Breast epithelium (tissue), 4 donors: ENCODE measurements around the gene ELMO1. TPM values are rescaled to one million over a fixed set of nuclear protein-coding genes. Genes with fewer than 3 reads are reported as not detected.

Source experiments
- DNase-seq, 2 donors: peaks; one replicate each; pipeline ENCODE4 v3.0.0-alpha.2; 2019; ENCODE audit warnings: low spot score in 2 of 2
- H3K27ac ChIP-seq, 2 donors: fragments of 200-600 bp; sonication (generic) in 1 of 2; one replicate each; pipeline ENCODE4 v1.5.1; 2016 to 2019; ENCODE audit warnings: mild to moderate bottlenecking in 1 of 2
- H3K27me3 ChIP-seq, 2 donors: fragments of 200-600 bp; sonication (generic) in 1 of 2; one replicate each; pipeline versions ENCODE4 v1.5.1 to v1.6.0; 2017 to 2019; ENCODE audit warnings: control low read depth in 1 of 2, mild to moderate bottlenecking in 1 of 2
- H3K36me3 ChIP-seq: fragments of 200-600 bp; one replicate; pipeline ENCODE4 v1.5.1; 2019
- H3K4me1 ChIP-seq, 2 donors: fragments of 200-600 bp; sonication (generic); one replicate each; pipeline ENCODE4 v1.5.1; 2016 to 2019; ENCODE audit warnings: control low read depth in 1 of 2
- H3K4me3 ChIP-seq, 3 donors: fragments of 200-600 bp; sonication (generic); 1 replicate in 2 of 3; 2 replicates in 1 of 3; pipeline ENCODE4 v1.5.1; 2016 to 2019; ENCODE audit warnings: mild to moderate bottlenecking in 3 of 3, moderate library complexity in 2 of 3
- H3K9me3 ChIP-seq, 2 donors: fragments of 200-600 bp; sonication (generic) in 1 of 2; one replicate each; pipeline ENCODE4 v1.5.1; 2016 to 2019; ENCODE audit warnings: control low read depth in 1 of 2
- POLR2A ChIP-seq: fragments of 450-650 bp; IDR thresholded peaks from one replicate; pipeline ENCODE4 v1.6.1; 2016; ENCODE audit warnings: antibody characterized with exemption, mild to moderate bottlenecking, moderate library complexity
- POLR2AphosphoS5 ChIP-seq, 3 donors: sonication (generic); formaldehyde crosslinking; IDR thresholded peaks; one replicate each; pipeline ENCODE4 v1.6.1; 2017; ENCODE audit warnings: antibody characterized with exemption in 3 of 3
- intact Hi-C: fragments of 100-400 bp; cut with DNase I; formaldehyde crosslinking; loops from one replicate; pipeline ENCODE4 v1.15.1; 2023; ENCODE audit warnings: low total_unique reads
- total RNA-seq, 3 donors: library from RNA; depleted of rRNA; stranded (reverse); fragments of >200 nt; gene quantifications; one replicate each; pipeline ENCODE4 v1.1.0, GENCODE V29; 2016
- TF ChIP-seq, protein P1 (sequence below), 3 donors: fragments of 450-650 bp; IDR thresholded peaks; one replicate each; pipeline ENCODE4 v1.5.1; 2016 to 2017; ENCODE audit warnings: antibody characterized with exemption in 3 of 3, mild to moderate bottlenecking in 3 of 3, moderate library complexity in 3 of 3

The ELMO1 gene
- total RNA-seq, 3 donors from 2014 or later, result 49.5 to 110 (median 66.9) TPM

DNA sequence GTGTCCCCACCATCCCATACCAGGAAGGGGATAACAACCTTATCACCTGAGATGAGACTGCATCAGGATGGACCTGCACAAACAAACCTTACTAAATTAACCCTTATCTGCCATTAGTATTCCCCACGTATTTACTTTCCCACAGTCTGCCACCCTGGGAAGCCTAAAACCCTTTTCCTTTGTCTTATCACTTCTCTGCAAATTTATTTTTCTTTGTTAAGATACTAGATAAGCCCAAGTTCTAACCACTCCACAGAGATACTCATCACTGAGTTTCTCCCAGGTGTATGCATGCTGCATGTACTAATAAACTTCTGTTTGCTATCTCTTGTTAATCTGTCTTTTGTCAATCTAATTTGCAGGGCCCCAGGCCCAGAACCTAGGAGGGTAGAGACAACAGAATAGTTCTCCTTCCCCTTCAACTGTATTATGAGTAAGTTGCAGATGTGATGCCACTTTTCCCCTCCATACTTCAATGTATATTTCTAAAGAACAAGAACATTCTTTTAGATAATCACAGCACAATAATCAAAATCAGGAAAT is 66.0 kb downstream of the ELMO1 start:
- TF ChIP-seq, protein P1, sequence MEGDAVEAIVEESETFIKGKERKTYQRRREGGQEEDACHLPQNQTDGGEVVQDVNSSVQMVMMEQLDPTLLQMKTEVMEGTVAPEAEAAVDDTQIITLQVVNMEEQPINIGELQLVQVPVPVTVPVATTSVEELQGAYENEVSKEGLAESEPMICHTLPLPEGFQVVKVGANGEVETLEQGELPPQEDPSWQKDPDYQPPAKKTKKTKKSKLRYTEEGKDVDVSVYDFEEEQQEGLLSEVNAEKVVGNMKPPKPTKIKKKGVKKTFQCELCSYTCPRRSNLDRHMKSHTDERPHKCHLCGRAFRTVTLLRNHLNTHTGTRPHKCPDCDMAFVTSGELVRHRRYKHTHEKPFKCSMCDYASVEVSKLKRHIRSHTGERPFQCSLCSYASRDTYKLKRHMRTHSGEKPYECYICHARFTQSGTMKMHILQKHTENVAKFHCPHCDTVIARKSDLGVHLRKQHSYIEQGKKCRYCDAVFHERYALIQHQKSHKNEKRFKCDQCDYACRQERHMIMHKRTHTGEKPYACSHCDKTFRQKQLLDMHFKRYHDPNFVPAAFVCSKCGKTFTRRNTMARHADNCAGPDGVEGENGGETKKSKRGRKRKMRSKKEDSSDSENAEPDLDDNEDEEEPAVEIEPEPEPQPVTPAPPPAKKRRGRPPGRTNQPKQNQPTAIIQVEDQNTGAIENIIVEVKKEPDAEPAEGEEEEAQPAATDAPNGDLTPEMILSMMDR (IDR thresholded peaks at IDR 0.05), result no peak
- TF ChIP-seq POLR2AphosphoS5 (IDR thresholded peaks at IDR 0.05) (no peak), POLR2A (no peak)
- Histone ChIP-seq H3K4me3 (no peak overlapping the region), H3K4me1 (peaks cover 0 to 6% of the 10 kb centered on the region in 2 donors), H3K36me3 (no peaks in the 10 kb centered on the region), H3K27me3 (no peaks in the 10 kb centered on the region), H3K9me3 (no peaks in the 10 kb centered on the region), H3K27ac (no peak overlapping the region)
- no peak for DNase-seq
- intact Hi-C loops, result no loop called here

DNA sequence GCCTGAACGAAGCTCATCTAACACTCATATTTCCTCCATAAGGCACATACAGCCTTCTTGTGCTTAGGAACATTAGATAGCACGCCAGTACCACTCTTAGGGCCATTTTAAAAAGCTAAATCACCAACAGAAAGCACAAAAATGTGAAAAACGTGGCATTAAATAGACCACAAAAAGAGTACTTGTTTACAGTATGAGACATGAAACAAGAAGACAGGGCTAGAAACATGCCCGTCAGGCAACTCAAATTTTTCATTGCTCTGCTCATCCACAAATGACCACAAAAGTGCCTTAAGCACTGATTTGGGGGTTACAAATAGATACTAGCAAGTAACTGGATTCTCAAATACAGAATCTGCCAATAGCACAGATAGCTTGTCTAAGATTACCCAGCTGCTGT is 67.8 kb downstream of the ELMO1 start:
- no peaks in the 10 kb centered on the region for H3K27me3 ChIP-seq
- TF ChIP-seq, protein P1 (IDR thresholded peaks at IDR 0.05), result no peak
- no peak for TF ChIP-seq POLR2AphosphoS5 (IDR thresholded peaks at IDR 0.05)
- intact Hi-C loops, result no loop called here
- no peaks in the 10 kb centered on the region for H3K4me1 ChIP-seq
- DNase-seq, result no peak
- H3K27ac ChIP-seq, result no peak overlapping the region
- H3K4me3 ChIP-seq, result no peak overlapping the region
- peaks cover 6 to 13% of the 10 kb centered on the region in 2 donors for H3K9me3 ChIP-seq
- no peaks in the 10 kb centered on the region for H3K36me3 ChIP-seq

DNA sequence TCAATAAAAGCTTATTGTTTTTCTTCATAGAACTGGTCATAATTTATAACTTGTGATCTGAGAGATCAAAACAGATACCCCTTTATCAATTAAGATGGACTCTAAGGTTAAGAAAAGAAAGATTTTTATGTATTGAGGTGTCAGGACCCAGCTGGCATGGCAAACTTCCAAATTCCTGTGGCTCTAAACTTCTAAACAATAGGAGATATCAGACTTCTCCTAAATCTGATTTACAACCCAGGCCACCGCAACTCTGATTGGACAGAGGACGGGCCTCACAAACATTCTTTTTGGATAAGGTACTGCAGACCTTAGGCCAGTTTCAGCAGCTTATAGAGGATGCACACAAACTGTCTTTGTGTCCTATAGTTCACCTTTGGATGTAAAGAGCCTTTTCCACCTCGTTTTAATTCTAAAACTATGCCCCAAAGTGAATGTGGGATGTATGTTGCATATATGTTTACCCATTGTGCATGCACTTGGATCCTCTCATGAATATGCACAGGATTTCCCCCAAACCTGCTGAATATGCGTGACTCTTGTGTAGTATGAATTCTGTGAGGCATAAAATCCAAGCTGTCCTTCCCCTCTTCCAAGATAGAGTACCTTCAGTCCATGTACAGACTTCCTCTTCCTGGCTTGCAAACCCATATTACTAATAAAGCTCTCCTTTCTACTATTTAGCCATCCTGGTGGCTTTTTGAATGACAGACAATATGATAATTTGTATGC is 69.0 kb downstream of the ELMO1 start:
- Histone ChIP-seq H3K27me3 (no peaks in the 10 kb centered on the region), H3K4me1 (no peaks in the 10 kb centered on the region), H3K9me3 (peaks cover 6 to 14% of the 10 kb centered on the region in 2 donors), H3K36me3 (no peaks in the 10 kb centered on the region), H3K27ac (no peak overlapping the region), H3K4me3 (no peak overlapping the region)
- intact Hi-C loops, result no loop called here
- no peak for DNase-seq
- TF ChIP-seq POLR2A (no peak), POLR2AphosphoS5 (IDR thresholded peaks at IDR 0.05) (no peak)
- TF ChIP-seq, protein P1 (IDR thresholded peaks at IDR 0.05), result no peak

DNA sequence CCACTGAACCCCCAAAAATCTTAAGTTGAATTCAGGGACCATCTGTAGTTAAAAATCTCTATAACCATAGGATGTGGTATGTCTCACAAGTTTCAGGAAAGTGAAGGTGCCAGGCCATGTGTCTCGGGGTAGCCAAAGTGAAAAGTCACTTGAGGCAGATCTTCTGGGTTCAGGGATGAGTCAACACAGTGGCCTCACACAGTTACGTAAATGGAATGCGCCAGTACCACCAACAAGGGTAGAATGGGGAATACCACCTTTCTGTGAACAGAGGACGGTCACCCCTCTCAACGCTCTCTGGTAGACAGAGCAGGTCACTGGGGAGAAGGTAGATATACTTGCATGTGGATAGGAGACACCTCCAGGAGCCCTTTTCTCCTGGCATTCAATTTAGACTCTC is 71.4 kb downstream of the ELMO1 start:
- Histone ChIP-seq H3K36me3 (no peaks in the 10 kb centered on the region), H3K9me3 (peaks cover 6 to 14% of the 10 kb centered on the region in 2 donors), H3K4me1 (no peaks in the 10 kb centered on the region), H3K27me3 (no peaks in the 10 kb centered on the region), H3K4me3 (no peak overlapping the region), H3K27ac (no peak overlapping the region)
- intact Hi-C loops, result no loop called here
- TF ChIP-seq, protein P1 (IDR thresholded peaks at IDR 0.05), result no peak
- no peak for TF ChIP-seq POLR2A
- TF ChIP-seq POLR2AphosphoS5 (IDR thresholded peaks at IDR 0.05), result no peak
- DNase-seq, result no peak

DNA sequence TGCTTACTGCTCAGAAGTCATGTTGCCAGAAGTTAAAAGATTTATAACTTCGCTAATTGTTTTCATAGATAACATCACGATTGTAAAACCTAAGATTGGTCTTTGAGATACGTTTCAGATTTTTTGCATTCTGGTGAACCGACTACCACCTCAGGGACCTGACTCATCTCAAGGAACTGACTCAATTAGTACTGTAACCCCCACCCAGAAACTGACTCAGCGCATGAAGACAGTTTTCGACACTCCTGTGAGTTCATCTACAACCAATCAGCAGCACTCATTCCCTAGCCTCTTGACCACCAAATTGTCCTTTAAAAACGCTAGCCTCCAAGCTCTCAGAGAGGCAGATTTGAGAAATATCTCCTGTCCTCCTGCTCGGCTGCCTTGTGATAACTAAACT is 72.3 kb downstream of the ELMO1 start:
- Histone ChIP-seq H3K4me3 (no peak overlapping the region), H3K27ac (no peak overlapping the region), H3K27me3 (no peaks in the 10 kb centered on the region), H3K4me1 (no peaks in the 10 kb centered on the region), H3K9me3 (peaks cover 6 to 14% of the 10 kb centered on the region in 2 donors), H3K36me3 (no peaks in the 10 kb centered on the region)
- intact Hi-C loops, result no loop called here
- TF ChIP-seq, protein P1 (IDR thresholded peaks at IDR 0.05), result no peak
- TF ChIP-seq POLR2A, result no peak
- no peak for TF ChIP-seq POLR2AphosphoS5 (IDR thresholded peaks at IDR 0.05)
- no peak for DNase-seq
